Measurements from ENCODE around the gene IZUMO1. TPM values are rescaled to one million over a fixed set of nuclear protein-coding genes. Genes with fewer than 3 reads are reported as not detected.
A peak's percentile ranks its signal among the peaks of the same experiment; 100 is the strongest.

The IZUMO1 gene
- total and polyA plus RNA-seq, 2 of the 4 experiments (the other 2 are of a cell fraction) = not detected

GRCh38 chr19:48755084-48755641, 8.5 kb upstream of the IZUMO1 start, which contains the start of gene FGF21:
Gene FGF21, plus strand, starts transcription at chr19:48755524. Its CDS starts 713 bp downstream, at chr19:48756237.
- no peak within 1 kb of the TSS for H3K56ac ChIP-seq (ENCODE audit: extremely low read depth, insufficient read depth, low read length)
- DNase-seq (no peak), ATAC-seq (ENCODE audit: low read depth) (no peak)
- ChIA-PET CTCF (no interaction called here), POLR2A (ENCODE audit: unreplicated experiment) (no interaction called here)
- H3K4me2 ChIP-seq (ENCODE audit: low read depth, low read length) = no peak within 1 kb of the TSS
- WGBS, 2 experiments (ENCODE audit: extremely low coverage in 2 of 2, insufficient read length in 1 of 2) = 100% methylated on average over 1 of the region's 4 CpGs; no CpG with 5 or more reads in 1 of the 2 experiments
- 0 out of 2 replicates have a peak within 1 kb of the TSS, but pooled peaks have one; percentile 55 for H4K91ac ChIP-seq (ENCODE audit: insufficient read depth, low read depth, low read length)
- in situ Hi-C loops (cut with MboI; ENCODE audit: low sequenced_read_pairs) = no loop called here
- intact Hi-C loops (cut with micrococcal nuclease) = no loop called here
- peaks cover 28% of the 10 kb centered on the region for H3K27me3 ChIP-seq (ENCODE audit: control insufficient read depth, insufficient read depth, low read length)
- no peaks in the 10 kb centered on the region for H3K36me3 ChIP-seq (ENCODE audit: control insufficient read depth, insufficient read depth, low read length)
- H3K4me1 ChIP-seq (ENCODE audit: control insufficient read depth, insufficient read depth, low read length) = peaks cover 4% of the 10 kb centered on the region; the same call in 1 of the 2 replicates
- H3K79me1 ChIP-seq (ENCODE audit: low read depth in 1 of 2, low read length in 2 of 2) = no peaks in the 10 kb centered on the region
- no peak within 1 kb of the TSS for H3K23ac ChIP-seq (ENCODE audit: low read depth, low read length)
- dilution Hi-C loops (cut with HindIII; ENCODE audit: low sequenced_read_pairs, unreplicated experiment) = no loop called here
- H3K27ac ChIP-seq (ENCODE audit: insufficient read depth, low read length) = no peak within 1 kb of the TSS
- no peak within 1 kb of the TSS for H4K5ac ChIP-seq (ENCODE audit: low read depth, low read length)
- no peak within 1 kb of the TSS for H3K4me3 ChIP-seq (ENCODE audit: insufficient read depth, low read depth, low read length)
- H3K4ac ChIP-seq (ENCODE audit: low read depth, low read length) = no peak within 1 kb of the TSS
- no peak within 1 kb of the TSS for H2AK5ac ChIP-seq (ENCODE audit: low read depth, low read length)
- peak within 1 kb of the TSS; percentile 70 for H2AK9ac ChIP-seq (replicated peaks; ENCODE audit: low read depth, low read length, poor library complexity)
- TF ChIP-seq USF2 (IDR thresholded peaks at IDR 0.05; ENCODE audit: low read depth, low read length) = no peak
- TF ChIP-seq CHD1 (IDR thresholded peaks at IDR 0.05; ENCODE audit: low read depth, low read length) = no peak
- TF ChIP-seq NFE2L2 (IDR thresholded peaks at IDR 0.05; ENCODE audit: low read depth, low read length) = no peak
- no peak for TF ChIP-seq MAFK (IDR thresholded peaks at IDR 0.05; ENCODE audit: low read depth, low read length)
- TF ChIP-seq CEBPB (IDR thresholded peaks at IDR 0.05; ENCODE audit: low read depth, low read length) = no peak
- no peak for TF ChIP-seq CTCF (conservative IDR thresholded peaks at IDR 0.05; ENCODE audit: low read depth, low read length)
- no peak for TF ChIP-seq FOS (IDR thresholded peaks at IDR 0.05; ENCODE audit: low read depth, low read length)
- TF ChIP-seq SMC3 (IDR thresholded peaks at IDR 0.05; ENCODE audit: low read depth, low read length) = no peak
- no peak for TF ChIP-seq RCOR1 (IDR thresholded peaks at IDR 0.05; ENCODE audit: insufficient replicate concordance, low read length)
- TF ChIP-seq MAZ (IDR thresholded peaks at IDR 0.05; ENCODE audit: borderline replicate concordance, low read depth, low read length) = no peak
- TF ChIP-seq RFX5 (IDR thresholded peaks at IDR 0.05; ENCODE audit: low read depth, low read length) = no peak
- no peak for TF ChIP-seq ELK1 (IDR thresholded peaks at IDR 0.05; ENCODE audit: borderline replicate concordance, low read depth, low read length)
- TF ChIP-seq MXI1 (IDR thresholded peaks at IDR 0.05; ENCODE audit: borderline replicate concordance, low read depth, low read length) = no peak
- TF ChIP-seq RAD21 (IDR thresholded peaks at IDR 0.05; ENCODE audit: low read length) = no peak
- no peak within 1 kb of the TSS for H2BK15ac ChIP-seq (ENCODE audit: low read depth, low read length)
- no TSS peak for BruUV-seq (replicated peaks)
- H3K9me3 ChIP-seq (ENCODE audit: control insufficient read depth, insufficient read depth, low read length) = no peaks in the 10 kb centered on the region
- no peaks in the 10 kb centered on the region for H4K20me1 ChIP-seq (ENCODE audit: insufficient read depth, low read length)
- no peaks in the 10 kb centered on the region for H3K9me1 ChIP-seq (ENCODE audit: insufficient read depth, low read length)
- no peak within 1 kb of the TSS for H2BK120ac ChIP-seq (ENCODE audit: low read depth, low read length)
- H2BK20ac ChIP-seq (ENCODE audit: low read depth, low read length) = no peak within 1 kb of the TSS
- no peak within 1 kb of the TSS for H2BK5ac ChIP-seq (ENCODE audit: low read depth, low read length, poor library complexity, severe bottlenecking)
- no peak within 1 kb of the TSS for H2AFZ ChIP-seq (replicated peaks; ENCODE audit: low read length, poor library complexity)
- no peak within 1 kb of the TSS for H3K14ac ChIP-seq (replicated peaks; ENCODE audit: low read depth, low read length)
- H3K9ac ChIP-seq (ENCODE audit: low read depth, low read length) = no peak within 1 kb of the TSS
- H4K8ac ChIP-seq (ENCODE audit: low read depth in 2 of 2, low read length in 2 of 2) = 0 out of 4 replicates have a peak within 1 kb of the TSS, but pooled peaks of 1 of the 2 experiments have one; percentile 25
- H3K18ac ChIP-seq (ENCODE audit: low read depth, low read length) = no peak within 1 kb of the TSS
